ENCODE data around the gene NCOR2.

NCOR2 gene

GRCh38 chr12:124566997-124567672, at the start of gene NCOR2:
NCOR2 (minus strand) TSS chr12:124567612; CDS start chr12:124495251, 72,361 bp downstream.
- DNase-seq (ENCODE audit: extremely low read depth in 1 of 2, low read depth in 1 of 2), result peak in 1 of 2 donors; percentile 35

- no peak for DNase-seq (ENCODE audit: extremely low read depth in 1 of 2, low read depth in 1 of 2)
Measured at GRCh38 chr12:124616394-124617221, 49.2 kb upstream of the NCOR2 start.

GRCh38 chr12:124614512-124615292, 47.3 kb upstream of the NCOR2 start:
- DNase-seq (ENCODE audit: extremely low read depth in 1 of 2, low read depth in 1 of 2), result no peak

DNA sequence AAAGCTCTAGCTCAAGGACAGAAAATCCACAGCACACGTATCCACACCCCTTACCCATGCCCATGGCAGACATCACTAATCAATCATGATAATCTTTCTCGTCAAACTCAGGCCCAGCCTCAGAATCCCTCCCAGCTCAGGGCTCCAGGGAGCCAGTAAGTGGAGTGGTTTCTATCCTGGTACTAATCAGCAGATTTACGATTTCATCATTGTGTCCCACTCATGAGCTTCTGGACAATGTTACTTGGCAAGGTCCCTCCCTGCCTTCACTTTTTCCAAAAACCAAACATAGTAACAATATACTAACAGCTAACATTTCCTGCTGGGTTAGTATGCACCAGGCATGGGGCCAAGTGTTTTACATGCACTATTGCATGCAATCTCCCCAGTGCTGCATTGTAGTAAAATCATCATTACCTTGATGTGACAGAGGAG, 45.8 kb upstream of the NCOR2 start:
- DNase-seq (ENCODE audit: extremely low read depth in 1 of 2, low read depth in 1 of 2), result no peak

- no peak for DNase-seq (ENCODE audit: extremely low read depth in 1 of 2, low read depth in 1 of 2)
Measured at GRCh38 chr12:124612410-124612680, 44.9 kb upstream of the NCOR2 start.

GRCh38 chr12:124611559-124612409, 44.4 kb upstream of the NCOR2 start:
- DNase-seq (ENCODE audit: extremely low read depth in 1 of 2, low read depth in 1 of 2), result no peak

- DNase-seq (ENCODE audit: extremely low read depth in 1 of 2, low read depth in 1 of 2), result no peak
Measured at GRCh38 chr12:124610629-124611558, 43.5 kb upstream of the NCOR2 start.

- no peak for DNase-seq (ENCODE audit: extremely low read depth in 1 of 2, low read depth in 1 of 2)
Measured at GRCh38 chr12:124610021-124610612, 42.7 kb upstream of the NCOR2 start.

DNA sequence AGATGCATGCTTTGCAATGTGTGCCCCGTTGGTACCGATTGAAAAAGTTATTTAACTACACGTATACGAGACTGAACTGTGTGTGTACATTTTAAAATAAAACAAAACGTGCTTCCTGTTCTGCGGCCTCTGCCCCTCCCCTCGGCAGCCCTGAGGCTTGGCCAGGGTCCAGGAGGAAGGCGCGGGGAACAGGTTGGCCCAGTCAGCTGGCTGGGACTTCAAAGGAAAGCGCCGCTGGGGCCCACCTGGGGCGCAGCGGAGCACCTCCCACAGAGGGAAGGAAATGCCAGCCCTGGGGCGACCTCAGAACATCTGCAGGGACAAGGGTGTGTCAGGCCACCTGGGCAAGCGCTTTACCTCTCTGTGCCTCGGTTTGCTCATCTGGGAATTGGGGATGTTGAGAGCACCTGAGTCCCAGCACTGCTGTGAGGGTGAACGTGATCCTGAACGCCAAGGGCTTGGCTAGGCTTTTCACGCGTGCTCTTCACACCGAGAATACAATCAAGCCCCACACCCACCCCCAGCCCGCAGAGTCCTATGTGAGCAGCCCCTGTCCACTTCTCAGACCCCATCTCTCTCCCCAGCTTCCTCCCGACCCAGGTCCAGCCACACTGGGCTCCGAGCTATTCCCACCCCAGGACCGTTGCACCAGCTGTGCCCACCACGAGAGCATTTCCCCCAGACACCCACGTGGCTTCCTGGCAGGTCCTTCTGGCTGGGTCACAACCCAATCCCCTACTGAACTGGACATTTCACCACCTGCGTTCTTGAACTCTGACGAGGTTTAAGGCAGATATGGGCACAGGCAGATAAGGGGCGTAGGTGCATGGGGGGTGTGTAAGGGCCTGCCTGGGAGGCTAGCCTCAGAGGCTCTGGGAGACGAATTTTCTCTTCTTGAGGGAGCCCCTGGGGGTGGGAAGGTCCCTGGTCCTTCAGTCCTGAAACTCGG, 41.9 kb upstream of the NCOR2 start:
- peak; percentile 68 to 77 for DNase-seq (ENCODE audit: extremely low read depth in 1 of 2, low read depth in 1 of 2)

- DNase-seq (ENCODE audit: extremely low read depth in 1 of 2, low read depth in 1 of 2), result no peak
Measured at GRCh38 chr12:124608450-124608870, 41.0 kb upstream of the NCOR2 start.

DNA sequence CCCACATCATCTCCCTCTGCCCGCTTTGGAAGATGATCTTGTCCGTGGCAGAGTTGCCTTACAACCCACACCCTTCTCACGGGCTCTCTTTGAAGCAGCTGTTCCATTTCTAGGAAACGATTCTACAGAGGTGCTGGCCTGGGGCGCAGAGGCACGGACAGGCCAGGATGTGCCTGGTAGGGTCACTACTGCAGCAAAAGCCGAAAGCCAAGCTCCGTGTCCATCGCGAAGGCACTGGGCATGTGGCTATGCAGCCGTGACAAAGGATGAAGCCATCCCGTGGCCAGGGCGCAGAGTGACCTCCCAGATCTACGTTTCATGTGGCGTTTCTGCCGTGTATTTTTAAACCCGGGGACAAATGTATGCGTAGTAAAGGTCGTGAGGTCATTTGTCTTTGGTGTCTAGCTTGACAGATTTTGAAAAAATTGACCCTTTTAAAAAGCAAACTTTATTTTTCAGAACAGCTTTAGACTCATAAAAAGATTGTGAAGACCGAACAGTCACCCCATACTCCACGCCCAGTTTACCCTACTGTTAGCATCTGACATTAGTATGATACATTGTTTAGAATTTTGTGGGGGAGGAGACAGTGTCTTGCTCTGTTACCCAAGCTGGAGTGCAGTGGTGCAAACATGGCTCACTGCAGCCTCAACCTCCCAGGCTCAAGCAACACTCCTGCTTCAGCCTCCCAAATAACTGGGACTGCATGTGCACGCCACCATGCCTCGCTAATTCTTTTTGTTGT, 40.4 kb upstream of the NCOR2 start:
- no peak for DNase-seq (ENCODE audit: extremely low read depth in 1 of 2, low read depth in 1 of 2)

GRCh38 chr12:124605883-124606774, 38.7 kb upstream of the NCOR2 start:
- DNase-seq (ENCODE audit: extremely low read depth in 1 of 2, low read depth in 1 of 2), result no peak

DNA sequence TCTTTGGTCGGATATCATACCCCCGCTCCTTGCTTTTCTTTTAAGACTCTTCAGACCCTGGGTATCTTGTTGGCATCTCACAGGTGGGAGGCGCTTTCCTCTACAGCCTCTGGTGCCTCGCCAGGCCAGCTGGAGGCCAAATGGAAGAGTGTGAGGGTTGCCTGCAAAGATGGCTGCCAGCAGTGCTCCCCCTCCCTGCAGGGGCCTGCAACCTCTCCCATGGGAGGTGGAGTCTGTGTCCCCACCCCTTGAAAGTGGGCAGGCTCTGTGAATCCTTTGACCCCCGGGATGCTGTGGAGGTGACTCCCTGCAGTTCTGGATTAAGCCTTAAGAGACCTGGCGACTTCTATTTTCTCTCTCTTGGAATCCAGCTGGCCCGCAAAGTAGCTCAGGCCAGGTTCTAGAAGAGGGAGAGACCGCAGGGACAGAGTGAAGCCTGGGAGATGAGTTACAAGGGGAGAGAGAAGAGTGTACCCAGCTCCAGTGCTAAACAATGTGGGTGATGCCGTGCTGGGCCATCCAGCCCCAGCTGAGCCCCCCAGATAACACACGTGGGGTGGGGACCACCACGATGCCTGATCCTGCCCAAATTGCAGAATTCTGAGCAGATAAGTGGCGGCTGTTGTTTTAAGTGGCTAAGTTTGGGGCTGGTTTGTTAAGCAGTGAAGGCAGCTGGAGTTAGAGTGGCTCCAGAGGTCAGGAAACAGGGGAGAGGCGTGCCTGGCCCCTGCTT, 37.9 kb upstream of the NCOR2 start:
- DNase-seq (ENCODE audit: extremely low read depth in 1 of 2, low read depth in 1 of 2), result no peak

DNA sequence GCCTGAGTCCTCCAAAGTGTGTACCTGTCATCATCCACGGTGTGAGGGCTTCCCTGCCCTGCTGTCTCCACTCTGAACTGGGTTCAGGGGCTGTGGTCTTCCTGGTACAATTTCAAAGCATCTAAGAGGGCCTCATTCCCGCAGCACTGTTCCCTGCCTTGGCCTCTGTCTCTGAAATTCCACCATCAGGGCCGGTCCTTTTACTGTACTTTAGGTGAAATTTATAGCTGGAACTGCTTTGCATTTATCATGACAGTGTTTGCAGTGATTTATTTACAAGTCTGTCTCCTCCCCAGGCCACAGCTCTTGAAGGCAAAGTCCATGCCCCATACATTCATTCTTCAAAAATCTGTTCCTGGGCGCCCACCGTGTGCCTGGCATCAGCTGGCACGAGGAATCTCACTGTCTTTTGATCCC, 36.9 kb upstream of the NCOR2 start:
- no peak for DNase-seq (ENCODE audit: extremely low read depth in 1 of 2, low read depth in 1 of 2)

DNA sequence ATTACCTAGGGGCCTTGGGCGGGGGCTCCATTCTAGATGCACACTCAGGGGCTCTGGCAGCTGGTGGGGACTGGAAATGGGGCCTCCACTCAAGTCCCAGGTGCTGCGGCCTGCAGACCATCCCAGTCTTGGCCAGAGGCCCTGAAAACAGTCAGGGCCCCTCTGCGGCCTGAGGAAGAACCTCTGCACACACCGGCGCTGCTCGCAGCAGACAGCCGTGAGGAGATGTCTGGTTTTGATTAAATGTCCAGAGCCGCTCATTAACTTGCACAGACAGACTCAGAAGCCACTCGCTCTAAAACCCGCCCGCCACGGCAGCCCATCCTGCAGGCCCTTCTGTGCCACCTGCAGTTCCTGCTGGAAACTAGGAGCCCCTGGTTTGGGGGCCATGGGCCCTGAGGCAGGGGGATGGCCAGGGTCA, 36.4 kb upstream of the NCOR2 start:
- DNase-seq (ENCODE audit: extremely low read depth in 1 of 2, low read depth in 1 of 2), result no peak

DNA sequence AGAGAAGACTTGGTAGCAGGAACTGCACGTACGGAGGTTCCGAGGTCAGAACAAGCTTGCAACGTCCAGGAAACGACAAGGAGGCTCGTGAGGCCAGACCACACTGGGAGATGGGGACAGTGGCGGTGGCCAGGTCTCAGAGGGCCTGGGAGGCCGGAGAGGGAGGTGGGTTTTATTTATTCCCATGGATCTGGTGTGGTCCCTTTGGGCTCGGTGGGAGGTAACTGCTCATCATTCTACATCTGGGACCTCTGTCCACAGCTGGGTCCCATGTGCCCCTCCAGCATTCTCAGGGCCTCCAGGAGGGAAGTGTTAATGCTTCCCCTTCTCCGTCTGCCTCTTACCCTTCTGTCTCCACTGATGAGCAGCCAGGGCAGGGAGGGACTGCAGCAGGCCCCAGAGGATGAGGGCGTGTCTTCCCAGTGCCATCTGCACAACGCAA, 35.7 kb upstream of the NCOR2 start:
- DNase-seq (ENCODE audit: extremely low read depth in 1 of 2, low read depth in 1 of 2), result no peak

Data from activated CD8-positive, alpha-beta memory T cell treated with anti-CD3 and anti-CD28 coated beads for 1 hour (primary cell).